ENCODE data around the gene RHOC.

DNA sequence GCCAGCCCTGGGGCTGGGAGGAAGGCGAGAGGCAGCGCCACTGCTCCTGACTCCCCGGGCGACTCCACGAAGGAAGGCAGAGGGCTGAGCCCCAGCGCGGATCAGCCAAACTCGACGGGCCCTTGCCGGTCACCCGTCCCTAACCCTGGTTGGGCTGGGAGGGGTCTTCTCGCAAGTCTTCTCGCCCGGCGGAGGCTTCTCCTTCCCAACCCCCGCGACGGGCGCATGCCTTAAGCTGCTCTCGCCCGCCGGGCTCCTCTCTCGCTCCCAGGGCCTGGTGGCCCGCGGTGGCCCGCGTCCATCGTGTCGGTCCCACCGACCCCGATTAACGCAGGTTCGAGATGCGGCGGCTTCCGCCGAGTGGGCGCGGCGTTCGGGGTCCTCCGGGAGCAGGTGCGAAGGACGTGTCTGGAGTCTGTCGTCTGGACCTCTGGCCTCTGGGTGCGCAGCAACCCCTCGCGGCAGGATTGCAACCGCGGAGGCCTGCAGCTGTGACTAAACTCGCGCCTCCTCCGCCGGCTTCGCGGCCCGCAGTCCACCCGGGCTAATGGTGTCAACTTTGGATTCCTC is 37.2 kb upstream of the RHOC start:
- TF ChIP-seq CTCF (IDR thresholded peaks at IDR 0.05) (no peak), POLR2A (IDR thresholded peaks at IDR 0.05) (no peak), POLR2AphosphoS5 (IDR thresholded peaks at IDR 0.05) (no peak), EP300 (IDR thresholded peaks at IDR 0.05) (no peak)
